HG02798 (cell line): ENCODE measurements around the gene APOBEC3C.
"Not testable (repeated sequence)": the region's sequence is repeated elsewhere in the genome, so short reads cannot be mapped to it uniquely, and the experiment has no call there.

ENCODE experiments used
- ATAC-seq: cut with Tn5 transposase; IDR thresholded peaks from one replicate; pipeline ENCODE4 v1.9.1; 2021; ENCODE audit warnings: mild to moderate bottlenecking; ENCODE audit not compliant: unreplicated experiment, poor library complexity

Gene APOBEC3C

DNA sequence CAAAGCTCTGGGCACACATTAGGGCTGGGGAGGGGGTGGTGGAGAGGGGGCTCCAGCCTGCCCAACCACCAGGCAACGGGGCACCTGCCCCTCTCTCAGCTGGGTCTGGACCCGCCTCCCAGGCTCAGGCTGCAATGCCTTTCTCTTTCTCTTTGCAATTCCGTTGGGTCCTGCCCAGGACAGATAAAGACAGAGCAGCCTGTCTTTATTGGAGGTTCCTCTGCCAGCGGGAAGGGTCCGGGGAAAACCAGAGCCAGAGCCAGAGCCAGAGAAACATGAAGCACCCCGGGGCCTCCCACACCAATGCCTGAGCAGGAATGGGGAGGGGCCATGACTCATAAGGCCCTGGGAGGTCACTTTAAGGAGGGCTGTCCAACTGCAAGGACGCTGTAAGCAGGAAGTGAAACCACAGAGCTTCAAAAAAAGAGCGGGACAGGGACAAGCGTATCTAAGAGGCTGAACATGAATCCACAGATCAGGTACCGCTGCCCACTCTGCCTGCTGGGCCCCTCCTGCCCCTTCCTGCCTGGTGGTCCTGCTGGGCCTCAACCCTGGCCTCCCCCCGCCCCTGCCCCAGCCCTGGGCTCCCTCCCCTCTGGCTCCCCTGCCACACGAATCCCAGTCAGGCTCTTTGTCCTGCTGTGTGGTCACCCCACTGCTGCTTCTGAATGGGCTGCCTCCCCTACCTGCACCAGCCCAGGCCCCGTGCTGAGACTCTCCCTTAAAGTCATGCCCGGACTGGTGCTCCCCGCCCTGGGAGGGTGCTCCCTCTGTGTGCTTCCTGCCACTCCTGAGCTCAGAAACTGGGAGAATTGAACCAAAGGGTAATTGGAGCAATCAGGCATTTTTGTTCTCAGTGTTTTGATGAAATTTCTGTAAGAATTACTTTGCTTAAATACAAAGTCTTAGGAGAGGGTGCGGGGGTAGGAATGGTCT is 31.8 kb upstream of the APOBEC3C start, which contains the start of gene APOBEC3B:
APOBEC3B (plus strand) TSS at position 356 of the 936 bp plus-strand sequence; CDS start at position 463, 107 bp downstream.
- peak; percentile 64 for ATAC-seq

DNA sequence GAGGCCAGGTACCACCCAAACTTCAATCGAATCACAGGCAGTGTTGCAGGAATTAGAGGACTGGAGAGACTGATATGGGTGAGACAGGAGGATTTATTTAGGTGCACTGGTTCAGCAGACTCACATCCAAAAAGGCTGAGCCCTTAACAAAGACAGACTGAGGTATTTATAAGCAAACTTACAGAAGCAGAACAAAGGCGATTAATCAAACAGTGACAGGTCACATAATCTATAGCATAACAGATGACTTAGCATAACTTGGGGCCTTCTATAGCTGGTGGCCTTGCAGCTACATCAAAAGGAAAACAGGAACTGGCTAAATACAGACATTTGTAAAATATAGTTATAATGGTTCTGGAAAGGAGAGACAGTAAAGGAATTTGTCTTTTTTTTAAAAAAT is 29.8 kb upstream of the APOBEC3C start:
- ATAC-seq = no peak

DNA sequence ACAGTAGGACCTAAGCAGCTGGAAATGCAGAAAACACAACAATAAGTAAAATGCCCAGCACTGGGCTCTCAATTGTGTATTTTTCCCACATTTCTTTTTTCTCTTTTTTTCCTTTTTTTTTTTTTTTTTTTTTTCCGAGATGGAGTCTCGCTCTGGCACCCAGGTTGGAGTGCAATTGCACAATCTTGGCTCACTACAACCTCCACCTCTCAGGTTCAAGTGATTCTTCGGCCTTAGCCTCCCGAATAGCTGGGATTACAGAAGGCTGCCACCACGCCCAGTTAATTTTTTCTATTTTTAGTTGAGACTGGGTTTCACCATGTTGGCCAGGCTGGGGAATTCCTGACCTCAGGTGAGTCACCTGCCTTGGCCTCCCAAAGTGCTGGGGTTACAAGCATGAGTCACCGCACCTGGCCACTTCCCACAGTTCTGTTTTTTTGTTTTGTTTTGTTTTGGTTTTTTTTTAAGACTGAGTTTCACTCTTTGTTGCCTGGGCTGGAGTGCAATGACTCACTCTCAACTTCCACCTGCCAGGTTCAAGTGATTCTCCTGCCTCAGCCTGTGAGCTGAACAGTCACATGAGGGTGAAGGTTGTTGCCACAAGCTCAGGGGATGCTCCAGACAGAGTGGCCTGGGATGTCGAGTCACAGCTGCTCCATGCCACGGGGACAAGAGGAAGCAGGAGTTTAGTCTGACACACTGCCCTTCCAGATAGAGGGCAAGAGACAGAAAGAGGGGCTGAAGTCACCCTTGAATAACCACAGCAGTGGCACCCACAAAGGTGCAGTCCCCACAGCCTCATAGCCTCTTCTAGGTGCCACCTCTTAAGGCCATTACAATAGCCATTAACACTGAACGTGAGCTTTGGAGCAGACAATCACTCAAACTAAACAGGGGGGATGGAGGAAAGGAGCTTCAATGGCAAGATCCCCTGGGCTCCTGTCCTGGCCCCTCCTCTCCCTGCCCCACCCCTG is 29.0 kb upstream of the APOBEC3C start:
- peak; percentile 78 for ATAC-seq

DNA sequence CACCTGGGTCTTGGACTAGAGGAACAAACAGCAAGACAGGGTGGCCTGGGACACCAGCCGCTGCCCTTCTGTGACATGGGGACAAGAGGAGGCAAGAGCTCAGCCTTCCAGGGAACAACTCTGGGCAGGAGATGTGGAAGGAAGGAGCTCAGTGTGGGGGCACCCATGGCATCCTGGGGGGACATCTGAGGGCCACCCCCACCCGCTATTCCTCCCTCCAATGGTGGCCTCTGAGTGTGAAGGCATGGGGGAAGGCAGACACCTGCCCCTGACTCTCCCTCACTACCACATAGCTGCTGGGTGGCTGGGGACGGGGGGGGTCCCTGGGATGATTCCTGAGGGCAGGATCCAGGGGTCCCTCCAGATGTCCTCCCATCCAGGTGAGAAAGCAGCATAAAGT is 27.4 kb upstream of the APOBEC3C start:
- ATAC-seq = no peak

DNA sequence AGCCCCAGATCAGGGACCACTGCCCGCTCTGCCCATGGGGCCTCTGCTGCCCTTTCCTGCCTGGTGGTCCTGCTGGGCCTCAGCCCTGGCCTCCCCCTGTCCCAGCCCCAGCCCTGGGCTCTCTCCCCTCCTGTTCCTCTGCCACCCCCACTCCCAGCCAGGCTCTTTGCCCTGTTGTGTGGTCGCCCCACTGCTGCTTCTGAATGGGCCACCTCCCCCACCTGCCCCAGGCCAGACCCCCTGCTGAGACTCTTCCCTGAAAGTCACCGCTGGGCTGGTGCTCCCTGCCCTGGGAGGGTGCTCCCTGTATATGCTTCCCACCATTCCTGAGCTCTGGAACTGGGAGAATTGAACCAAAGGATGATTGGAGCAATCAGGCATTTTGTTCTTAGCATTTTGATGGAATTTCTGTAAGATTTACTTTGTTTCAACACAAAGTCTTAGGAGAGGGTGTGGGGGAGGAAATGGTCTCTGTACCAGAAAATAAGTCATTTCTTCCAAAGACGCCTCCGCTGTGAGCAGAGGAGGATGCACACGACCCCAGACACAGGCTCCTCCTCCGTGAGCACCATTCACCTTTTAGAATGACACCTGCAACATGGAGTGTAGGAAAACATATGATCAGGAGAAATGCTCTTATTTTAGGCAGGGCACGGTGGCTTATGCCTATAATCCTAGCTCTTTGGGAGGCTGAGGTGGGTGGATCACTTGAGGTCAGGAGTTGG is 26.7 kb upstream of the APOBEC3C start:
- ATAC-seq = no peak

DNA sequence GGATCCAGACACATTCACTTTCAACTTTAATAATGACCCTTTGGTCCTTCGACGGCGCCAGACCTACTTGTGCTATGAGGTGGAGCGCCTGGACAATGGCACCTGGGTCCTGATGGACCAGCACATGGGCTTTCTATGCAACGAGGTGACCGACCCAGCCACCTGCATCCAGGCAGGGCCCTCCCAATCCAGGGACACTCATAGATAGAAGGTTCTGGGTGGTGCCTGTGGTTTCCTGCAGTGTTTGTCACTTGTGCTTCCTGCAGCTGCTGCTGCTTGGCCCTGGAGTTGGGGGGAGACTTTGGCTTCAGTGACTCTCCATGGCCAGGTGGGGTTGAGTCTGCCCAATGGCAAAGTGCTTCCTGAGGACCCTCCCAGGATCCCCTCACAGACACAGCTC is 24.6 kb upstream of the APOBEC3C start:
- ATAC-seq = no peak

DNA sequence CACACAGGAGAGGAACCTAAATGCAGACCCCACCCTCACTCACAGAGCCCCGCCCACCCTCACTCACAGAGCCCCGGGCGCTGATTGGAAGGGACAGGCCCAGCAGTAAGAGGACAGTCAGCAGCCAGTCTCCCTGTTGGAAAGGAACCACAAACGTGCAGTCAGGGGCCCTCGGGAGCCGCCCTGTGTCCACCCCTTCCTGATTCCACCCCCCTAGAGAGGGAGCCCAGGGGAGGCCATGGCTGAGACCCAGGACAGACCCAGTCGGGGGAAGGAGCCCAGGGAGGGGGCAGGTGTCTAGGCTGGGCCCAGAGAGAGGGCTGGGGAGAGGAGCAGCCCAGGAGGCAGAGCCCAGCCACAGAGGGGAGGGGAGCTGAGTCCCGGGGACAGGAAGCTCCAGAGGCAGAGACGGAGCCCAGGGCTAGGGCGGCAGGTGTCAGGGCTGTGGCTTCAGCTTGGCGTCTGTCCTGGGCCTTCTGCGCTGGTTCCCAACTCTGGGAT is 21.1 kb upstream of the APOBEC3C start:
- not testable (repeated sequence) for ATAC-seq

DNA sequence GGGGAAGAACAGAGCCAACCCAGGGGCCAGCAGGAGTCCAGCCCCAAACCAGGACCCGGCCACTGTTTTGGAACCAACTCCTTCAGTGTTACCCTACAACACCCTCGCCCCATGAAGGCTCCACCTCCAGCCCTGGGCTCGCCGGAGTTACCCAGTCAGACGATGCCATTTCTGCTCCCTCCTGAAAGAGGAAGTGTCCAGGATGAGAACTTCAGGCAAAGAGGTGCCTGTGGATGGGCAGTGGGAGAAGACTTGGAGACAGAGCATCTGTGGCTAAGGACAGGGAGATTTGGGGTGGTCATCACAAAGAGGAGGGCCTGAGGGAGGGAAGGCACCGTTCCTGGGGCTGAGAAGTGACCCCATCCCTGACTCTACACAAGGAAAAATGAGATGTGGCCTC is 18.0 kb upstream of the APOBEC3C start:
- ATAC-seq = no peak

DNA sequence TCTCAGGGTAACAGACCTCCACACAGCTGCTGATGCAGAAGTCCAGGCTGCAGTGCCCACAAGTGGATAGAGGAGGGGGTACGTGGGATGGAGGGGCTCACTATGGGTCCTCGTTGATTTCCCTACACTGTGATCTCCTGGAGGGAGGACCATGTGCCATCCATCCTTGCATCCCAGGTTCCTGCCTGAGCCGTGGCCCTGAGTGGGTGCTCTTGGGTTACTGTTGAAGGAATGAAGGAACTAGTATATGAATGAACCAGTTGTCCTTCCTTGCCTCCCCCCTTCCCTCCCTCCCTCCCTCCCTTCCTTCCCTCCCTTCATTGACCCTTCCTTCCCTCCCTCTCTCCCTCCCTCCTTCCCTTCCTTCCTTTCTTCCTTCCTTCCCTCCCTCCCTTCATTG is 16.5 kb upstream of the APOBEC3C start:
- ATAC-seq = no peak

DNA sequence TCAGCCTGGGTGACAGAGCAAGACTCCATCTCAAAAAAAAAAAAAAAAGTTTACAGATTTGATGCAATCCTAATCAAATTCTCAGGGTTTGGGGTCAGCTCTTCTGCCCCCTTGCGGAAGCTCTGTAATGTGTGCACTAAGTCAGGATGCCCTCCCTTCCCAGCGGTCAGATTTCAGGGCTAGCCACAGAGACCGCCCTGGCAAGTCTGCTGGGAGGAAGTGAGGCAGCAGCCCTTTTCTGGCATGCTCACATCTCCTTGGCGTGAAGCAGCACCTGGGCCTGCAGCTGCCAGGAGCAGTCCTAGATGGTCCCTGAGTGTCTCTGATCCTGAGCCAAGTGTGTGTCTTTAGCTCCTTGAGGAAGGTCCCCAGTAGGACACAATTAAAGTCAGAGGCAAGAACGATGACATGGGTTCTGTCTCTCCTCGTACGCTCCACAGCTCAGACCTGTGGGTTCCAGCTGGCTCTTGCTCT is 10.9 kb upstream of the APOBEC3C start:
- ATAC-seq = peak; percentile 72

DNA sequence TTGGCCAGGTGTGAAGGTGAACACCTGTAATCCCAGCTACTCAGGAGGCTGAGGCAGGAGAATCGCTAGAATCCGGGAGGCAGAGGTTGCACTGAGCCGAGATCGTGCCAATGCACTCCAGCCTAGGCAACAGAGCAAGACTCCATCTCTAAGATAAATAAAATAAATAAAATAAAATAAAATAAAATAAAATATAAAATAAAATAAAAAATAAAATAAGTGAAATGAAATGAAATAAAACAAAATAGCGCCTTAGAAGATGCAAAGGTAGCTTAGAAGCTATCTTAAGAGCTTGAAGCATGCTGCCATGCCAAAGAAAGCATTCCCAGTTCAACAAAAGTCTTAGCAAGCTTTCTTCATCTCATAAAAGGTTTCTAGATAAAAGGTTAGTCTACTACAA is 6.9 kb upstream of the APOBEC3C start:
- ATAC-seq = no peak

DNA sequence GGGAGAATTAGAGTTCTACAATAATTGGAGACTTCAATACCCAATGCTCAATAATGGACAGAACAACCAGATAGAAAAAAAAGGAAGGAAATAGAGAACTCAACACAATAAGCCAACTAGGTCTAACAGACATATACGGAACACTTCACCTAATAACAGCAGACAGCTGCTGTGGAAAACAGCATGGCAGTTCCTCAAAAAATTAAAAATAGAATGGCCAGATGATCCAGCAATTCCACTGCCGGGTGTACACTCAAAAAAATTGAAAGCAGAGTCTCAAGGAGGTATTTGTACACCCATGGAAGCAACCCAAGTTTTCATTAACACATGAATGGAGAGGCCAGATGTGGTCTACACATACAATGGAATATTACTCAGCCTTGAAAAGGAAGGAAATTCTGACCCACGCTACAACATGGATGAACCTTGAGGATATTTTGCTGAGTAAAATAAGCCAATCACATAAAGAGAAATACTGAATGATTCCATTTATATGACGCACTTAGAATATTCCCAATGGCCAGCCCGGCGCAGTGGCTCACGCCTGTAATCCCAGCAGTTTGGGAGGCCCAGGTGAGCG is 5.7 kb upstream of the APOBEC3C start:
- not testable (repeated sequence) for ATAC-seq

DNA sequence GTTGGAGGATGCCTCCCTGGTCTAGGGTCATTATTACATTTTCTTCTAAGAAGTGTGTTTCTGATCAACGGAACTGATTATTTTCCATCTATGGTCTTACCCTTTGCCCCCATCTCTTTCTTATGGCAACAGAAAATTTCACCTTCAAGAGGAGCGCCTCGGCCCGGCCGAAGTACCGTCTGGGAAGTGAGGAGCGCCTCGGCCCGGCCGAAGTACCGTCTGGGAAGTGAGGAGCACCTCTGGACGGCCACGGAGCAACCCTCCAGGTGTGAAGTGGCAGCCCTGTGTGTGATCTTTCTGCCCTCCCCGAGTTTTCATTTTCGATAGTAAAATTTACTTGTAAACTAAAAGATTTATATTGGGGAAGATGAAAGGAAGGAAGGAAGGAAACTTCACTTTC is 3.1 kb upstream of the APOBEC3C start:
- ATAC-seq = no peak

DNA sequence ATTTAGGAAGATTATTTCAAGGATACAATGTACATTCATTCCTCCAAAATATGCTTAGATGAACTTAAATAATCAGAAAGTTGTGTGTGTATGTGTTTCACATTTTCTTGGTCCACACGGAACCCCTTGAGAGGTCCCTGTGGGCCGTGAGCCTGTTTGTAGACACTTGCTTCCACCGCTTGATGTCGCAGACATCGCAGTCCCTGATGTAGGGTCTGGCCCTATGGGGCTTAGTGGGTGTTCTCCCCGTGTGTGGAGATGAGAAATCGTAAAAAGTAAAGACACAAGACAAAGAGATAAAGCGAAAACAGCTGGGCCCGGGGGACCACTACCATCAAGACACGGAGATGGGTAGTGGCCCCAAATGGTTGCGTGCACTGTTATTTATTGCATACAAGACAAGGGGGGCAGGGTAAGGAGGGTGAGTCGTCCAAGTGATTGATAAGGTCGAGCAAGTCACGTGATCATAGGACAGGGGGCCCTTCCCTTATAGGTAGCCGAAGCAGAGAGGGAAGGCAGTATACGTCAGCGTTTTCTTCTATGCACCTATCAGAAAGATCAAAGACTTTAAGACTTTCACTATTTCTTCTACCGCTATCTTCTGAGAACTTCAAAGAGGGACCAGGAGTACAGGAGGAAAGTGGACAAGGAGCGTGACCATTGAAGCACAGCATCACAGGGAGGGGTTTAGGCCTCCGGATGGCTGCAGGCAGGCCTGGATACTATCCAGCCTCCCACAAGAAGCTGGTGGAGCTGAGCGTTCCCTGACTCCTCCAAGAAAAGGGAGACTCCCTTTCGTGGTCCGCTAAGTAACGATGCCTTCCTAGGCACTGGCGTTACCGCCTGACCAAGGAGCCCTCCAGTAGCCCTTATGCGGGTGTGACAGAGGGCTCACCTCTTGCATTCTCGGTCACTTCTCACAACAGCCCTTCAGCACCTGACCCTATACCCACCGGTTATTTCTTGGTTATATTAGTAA is 1.2 kb upstream of the APOBEC3C start:
- no peak for ATAC-seq

DNA sequence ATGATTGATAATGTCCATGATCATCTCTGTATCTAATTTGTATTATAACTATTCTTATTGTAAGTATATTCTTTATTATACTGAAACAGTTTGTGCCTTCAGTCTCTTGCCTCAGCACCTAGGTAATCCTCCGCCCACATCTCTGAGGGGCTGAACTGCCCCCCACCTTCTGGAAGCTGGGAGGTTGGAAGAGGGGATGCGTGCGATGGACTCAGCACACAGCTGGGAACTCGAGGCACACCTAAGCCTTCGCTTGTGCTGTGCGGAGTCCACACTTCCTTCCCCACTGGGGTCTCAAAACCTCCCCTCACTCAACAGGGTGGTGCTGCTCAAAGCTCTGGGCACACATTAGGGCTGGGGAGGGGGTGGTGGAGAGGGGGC is 506 bp upstream of the APOBEC3C start:
- ATAC-seq = not testable (repeated sequence)

DNA sequence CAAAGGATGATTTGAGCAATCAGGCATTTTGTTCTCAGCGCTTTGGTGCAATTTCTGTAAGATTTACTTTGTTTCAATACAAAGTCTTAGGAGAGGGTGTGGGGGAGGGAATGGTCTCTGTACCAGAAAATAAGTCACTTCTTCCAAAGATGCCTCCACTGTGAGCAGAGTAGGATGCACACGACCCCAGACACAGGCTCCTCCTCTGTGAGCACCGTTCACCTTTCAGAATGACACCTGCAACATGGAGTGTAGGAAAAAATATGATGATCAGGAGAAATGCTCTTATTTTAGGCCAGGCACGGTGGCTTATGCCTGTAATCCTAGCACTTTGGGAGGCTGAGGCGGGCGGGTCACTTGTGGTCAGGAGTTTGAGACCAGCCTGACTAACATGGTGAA is 665 bp downstream of the APOBEC3C start:
- not testable (repeated sequence) for ATAC-seq

DNA sequence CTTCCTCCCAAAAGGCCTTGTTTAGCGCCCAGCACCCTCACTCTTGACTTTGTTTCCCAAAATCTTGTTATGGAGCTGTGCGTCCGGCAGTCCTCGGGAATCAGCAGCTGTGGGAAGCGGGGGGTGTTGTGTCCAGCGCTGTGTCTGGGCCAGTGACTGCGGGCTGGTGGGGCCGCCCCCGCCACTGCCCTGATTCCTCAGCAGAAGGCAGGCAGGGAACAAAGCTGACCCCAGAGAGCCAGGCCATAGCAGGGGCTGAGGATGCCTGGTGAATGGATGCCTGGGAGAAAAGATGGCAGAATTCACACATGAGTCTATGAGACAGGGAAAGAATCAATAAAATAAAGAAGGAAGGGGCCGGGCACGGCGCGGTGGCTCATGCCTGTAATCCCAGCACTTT is 2.5 kb downstream of the APOBEC3C start:
- ATAC-seq = no peak

DNA sequence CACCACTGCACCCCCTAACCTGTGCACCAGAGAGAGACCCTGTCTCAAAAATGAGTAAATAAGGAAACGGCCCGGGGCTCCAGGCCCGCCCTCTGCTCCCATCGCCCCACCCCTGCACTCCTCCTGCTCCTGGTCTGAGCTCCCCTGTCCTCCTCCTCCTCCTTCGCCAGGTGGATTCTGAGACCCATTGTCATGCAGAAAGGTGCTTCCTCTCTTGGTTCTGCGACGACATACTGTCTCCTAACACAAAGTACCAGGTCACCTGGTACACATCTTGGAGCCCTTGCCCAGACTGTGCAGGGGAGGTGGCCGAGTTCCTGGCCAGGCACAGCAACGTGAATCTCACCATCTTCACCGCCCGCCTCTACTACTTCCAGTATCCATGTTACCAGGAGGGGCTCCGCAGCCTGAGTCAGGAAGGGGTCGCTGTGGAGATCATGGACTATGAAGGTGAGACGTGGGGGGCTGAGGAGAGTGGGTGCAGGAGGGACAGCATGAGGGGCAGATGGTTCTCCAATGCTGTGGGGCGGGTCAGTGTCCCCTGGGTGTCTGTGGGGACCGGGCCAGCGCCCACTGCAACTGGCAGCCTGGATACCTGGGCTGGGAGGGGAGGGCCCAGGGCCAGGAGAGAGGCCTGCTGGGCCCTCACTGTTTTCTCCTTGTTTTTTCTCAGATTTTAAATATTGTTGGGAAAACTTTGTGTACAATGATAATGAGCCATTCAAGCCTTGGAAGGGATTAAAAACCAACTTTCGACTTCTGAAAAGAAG is 3.7 kb downstream of the APOBEC3C start:
- ATAC-seq = no peak
